ENCODE results near the gene PDE2A.
"Not testable (repeated sequence)": the region's sequence is repeated elsewhere in the genome, so short reads cannot be mapped to it uniquely, and the experiment has no call there.

Gene PDE2A

DNA sequence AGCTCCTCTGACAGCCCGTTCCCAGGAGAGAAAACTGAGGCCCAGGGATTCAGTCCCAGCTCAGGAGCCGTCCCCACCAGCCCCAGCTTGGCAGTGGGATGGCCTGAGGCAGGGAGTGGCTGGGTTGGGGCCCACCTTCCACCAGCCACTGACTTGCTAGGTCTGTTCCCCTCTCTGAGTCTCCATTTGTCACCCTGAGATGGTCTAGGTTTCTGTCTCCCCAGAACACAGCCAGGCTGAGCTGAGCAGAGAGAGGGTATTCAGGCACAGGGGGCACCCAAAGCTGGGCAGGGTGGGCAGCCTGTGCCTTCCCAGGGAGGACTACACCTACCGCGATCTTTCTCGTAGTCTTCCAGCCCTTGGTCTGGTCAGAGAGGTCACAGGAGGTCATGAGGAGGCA, 95.7 kb downstream of the PDE2A start:
- no peak for DNase-seq (ENCODE audit: low read depth in 2 of 2, low spot score in 1 of 2)

DNA sequence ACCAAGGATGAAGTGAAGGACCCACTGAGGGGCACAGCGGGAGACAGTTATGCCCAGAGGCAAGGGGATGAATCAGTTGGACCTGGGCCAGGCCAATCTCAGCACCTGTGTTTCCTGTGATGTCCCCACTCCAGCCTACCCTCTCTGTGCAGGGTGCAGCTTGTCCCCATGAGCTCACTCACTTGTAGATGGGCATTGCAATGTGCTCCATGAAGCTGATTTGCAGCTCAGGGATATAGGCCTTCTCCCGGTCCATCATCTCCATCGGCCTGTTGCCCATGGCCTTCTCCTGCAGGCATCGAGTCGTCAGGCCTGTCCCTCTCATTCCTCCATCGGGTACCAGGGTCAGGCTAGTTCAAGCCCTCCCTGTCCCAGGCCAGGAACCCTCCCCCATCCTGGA, 96.2 kb downstream of the PDE2A start:
- no peak for DNase-seq (ENCODE audit: low read depth in 2 of 2, low spot score in 1 of 2)

DNA sequence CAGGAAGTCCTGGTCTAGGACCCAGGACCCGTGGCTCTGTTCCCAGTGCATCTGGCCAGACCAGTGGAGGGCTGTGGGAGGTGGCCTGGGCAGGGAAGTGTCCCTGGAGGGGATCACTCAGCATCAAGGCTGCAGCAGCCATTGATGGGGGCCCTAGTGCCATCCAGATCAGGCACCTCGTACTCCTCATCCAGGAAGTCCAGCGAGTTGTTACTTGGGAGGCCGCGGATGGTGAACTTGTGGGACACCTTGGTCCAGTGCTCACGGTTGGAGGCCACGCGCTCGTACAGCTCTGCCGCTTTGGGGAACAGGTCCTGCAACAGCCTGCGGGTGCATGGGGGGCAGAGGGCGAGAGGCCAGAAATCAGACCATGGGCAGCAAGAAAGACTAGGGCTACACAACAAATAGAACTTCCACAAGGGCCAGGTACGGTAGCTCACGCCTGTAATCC, 96.9 kb downstream of the PDE2A start:
- DNase-seq (ENCODE audit: low read depth in 2 of 2, low spot score in 1 of 2), result no peak

DNA sequence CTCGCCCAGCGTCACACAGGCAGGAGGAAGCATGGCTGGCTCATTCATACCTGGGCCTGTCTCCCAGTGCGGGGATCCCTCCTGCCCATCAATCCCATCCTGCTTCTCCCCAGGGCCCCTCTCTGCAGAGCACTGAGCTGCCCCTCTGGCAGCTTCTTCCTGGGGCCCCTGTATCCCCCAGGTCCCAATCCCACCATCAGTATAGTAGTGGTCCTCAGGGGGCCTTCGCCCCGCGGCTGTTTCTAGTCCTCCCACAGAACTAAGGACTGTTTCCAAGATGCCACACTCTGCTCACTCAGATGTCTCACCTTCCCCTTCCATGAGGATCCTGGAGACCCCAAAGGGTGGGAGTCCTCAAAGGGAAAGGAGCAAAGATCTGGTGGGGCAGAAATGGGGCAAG, 97.6 kb downstream of the PDE2A start:
- no peak for DNase-seq (ENCODE audit: low read depth in 2 of 2, low spot score in 1 of 2)

DNA sequence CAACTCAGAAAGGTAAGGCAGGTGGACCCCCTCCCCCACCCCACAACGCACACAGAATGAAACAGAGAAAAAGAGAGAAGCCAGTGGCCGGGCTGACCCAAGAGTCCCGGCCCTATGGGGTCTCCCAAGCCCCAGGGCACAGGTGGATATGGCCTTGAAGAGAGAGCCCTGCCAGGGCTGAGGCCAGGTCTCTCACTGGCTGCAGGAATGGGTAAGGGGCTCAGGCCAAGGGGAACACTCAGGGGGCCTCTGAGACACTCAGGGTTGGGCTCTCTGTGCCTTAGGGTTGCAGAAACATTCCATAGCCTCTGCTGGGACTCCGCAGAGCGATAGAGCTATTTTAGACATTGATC, 98.0 kb downstream of the PDE2A start:
- no peak for DNase-seq (ENCODE audit: low read depth in 2 of 2, low spot score in 1 of 2)

DNA sequence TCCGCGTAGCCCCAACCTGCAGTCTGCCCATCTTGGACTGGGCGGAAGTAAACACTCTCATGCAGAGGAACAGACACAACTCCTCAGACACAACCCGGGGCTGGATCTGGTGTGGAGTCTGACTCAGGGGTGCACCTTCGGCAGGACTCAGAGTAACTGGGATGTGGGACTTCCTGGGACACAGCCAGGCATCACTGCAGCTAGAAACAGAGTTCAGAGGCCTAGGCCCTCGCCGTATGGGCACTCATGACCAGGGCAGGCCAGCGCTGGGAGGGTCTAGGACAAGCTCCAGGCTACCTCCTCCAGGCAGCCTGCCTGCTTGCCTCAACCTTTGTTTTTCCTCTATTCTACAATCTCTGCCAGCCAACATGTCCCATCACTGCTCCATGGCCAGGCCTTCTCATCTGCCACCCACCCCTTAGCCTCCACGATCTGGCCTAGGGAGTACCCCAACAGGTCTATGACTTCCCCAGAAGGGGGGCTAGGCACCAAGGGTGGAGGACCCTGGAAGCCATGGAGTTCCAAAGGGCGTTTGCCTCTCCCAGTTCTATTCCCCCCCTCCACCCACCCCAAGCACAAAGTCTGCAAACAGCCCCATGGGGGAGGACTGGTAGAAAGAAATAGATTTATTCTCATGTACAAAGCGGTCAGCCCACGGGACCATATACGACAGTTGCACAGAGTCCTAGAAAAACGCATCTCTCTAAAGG, 98.5 kb downstream of the PDE2A start:
- DNase-seq (ENCODE audit: low read depth in 2 of 2, low spot score in 1 of 2), result no peak

DNA sequence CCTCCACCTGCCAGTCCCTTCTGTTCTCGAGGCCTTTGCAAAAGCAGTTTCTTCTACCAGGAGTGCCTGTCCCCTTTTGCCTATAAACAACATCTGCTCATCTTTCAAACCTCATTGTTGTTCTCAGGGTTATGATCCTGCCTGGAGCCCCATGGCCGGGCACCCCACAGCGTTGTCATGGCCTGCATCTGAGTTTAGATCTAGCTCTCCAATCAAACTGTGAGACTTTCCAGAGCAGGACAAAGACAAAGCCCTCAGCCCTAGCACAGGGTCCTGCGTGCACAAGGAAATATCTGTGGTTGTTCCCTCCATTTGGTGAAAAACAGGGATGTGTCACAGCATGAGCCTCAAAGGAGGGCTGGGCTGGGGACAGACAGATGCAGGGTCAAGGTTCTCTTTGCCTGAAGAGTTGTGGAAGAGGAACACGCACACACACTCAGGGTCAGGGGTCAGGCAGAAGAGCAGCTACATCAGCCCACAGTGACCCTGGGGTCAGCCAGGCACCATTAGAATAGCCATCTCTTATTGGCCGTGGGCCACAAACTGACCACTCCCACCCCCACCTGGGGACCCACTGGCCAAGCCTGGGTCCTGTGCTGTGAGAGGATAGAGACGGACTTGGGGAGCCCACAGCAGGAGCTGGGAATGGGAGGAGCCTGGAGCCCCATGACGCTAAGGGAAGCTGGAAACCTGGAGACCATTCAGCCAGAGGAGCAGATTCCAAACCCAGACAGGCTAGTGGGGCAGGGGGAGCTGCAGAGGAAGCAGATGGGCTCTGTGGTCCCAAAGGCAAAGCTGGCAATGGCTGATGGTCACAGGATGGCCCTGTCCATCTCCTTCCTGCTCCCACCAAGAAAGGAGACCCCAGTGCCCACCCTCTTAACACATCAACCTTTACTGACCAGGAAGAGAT, 99.4 kb downstream of the PDE2A start:
- no peak for DNase-seq (ENCODE audit: low read depth in 2 of 2, low spot score in 1 of 2)

DNA sequence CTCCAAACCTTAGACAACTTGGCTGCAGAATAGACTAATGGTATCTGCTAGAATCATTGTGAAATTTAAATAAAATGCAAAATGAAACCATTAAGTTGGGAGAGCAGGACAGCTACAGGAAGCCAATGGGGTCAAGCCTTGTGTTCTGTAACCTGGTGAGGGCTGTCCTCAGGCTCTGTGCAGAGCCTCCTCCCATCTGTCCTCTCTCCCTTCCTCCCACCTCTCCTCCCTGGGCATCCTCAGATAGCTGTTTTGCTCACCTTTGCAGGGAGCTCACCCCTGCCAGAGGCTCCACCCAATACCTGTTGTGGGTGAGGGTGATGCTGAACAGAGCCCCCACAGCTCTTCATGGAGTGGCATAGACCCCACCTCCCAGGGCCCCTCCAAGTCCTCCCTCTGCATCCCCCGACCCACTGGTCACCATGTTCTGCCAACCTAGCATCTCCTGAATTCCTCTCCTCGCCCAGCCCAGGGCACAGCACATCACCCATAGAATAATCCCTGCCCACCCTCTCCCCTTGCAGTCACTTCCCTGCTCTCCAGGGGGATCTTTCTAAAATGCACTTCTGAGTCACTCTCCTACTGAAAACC, 100.3 kb downstream of the PDE2A start:
- no peak for DNase-seq (ENCODE audit: low read depth in 2 of 2, low spot score in 1 of 2)

DNA sequence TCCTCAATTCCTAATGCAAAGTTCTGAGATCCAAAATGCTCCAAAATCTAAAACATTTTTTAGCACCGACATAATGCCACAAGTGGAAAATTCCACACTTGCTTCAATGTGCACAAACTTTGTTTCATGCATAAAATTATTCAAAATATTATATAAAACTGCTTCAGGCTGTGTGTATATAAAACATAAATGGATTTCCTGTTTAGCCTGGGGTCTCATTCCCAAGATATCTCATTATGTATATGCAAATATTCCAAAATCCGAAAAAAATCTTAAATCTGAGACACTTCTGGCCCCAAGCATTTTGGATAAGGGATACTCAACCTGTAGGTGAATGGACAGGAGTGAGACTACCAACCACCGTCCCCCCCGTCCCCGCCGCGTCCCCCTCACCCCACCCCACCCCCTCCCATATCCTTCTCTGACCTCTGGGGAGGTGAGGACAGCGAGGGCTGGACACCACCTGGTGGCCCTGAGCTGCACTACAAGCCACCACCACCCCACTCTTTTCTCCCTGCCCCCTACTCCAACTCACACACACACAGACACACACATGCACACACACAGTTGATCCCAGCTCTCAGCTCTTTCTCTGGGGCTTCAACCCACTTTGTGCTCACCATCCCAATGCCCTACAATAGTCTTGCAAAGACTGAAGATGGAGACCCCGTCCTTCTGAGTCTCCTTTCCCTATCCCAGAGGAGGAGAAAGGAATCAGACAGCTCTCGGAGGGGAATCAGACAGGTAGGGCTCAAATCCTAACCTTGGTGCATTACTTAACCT, 101.0 kb downstream of the PDE2A start:
- DNase-seq (ENCODE audit: low read depth in 2 of 2, low spot score in 1 of 2), result no peak

DNA sequence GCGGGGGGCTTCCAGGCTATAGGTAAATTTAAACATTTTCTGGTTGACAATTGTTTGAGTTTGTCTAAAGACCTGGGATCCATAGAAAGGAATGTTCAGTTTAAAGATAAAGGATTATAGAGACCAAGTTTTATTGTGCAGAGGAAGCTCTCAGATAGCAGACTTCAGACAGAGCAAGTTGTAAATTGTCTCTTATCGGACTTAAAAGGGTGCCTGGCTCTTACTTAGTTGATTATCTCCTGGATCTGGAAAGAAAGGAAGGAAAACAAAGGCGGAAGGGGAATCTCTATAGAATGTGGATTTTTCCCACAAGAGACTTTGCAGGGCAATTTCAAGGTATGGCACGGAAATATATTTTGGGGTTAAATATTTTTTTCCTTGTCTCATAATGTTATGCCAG, 101.7 kb downstream of the PDE2A start:
- not testable (repeated sequence) for DNase-seq (ENCODE audit: low read depth in 2 of 2, low spot score in 1 of 2)

DNA sequence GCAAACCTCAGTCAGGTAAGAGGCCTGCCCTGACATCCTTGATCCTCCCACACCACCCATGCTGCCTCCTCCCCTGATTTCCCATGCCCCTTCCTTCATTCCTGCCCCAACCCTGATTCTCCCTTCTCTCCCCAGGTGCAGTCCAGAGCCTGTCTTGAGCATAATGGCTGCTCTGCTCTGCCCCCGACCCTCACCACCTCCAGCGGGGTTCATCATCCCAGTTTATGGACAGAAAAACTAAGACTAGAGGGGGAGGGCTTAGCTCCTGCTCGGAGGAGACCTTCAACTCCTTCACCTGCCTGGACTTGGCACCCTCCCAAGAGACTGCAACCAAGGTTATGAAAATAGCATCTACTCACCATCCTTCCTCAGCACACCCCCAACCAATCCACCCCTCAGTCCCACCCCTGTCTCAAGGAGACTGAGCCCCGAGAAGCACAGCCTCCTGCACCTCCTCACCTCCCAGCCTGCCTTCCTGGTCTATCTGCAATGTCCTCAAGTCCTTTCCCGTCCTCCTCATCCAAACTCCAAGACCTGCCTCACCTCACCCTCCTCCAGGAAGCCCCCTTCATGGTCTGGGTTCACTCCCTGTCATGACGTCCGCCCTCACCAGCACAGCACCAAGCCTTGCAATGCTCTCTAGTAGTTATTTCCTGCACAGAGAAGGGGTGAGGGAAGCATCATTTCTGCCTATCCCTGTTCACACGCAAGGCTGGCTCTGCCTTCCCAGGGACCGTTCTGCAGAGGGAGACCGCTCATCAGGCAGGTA, 103.1 kb downstream of the PDE2A start:
- DNase-seq (ENCODE audit: low read depth in 2 of 2, low spot score in 1 of 2), result no peak

DNA sequence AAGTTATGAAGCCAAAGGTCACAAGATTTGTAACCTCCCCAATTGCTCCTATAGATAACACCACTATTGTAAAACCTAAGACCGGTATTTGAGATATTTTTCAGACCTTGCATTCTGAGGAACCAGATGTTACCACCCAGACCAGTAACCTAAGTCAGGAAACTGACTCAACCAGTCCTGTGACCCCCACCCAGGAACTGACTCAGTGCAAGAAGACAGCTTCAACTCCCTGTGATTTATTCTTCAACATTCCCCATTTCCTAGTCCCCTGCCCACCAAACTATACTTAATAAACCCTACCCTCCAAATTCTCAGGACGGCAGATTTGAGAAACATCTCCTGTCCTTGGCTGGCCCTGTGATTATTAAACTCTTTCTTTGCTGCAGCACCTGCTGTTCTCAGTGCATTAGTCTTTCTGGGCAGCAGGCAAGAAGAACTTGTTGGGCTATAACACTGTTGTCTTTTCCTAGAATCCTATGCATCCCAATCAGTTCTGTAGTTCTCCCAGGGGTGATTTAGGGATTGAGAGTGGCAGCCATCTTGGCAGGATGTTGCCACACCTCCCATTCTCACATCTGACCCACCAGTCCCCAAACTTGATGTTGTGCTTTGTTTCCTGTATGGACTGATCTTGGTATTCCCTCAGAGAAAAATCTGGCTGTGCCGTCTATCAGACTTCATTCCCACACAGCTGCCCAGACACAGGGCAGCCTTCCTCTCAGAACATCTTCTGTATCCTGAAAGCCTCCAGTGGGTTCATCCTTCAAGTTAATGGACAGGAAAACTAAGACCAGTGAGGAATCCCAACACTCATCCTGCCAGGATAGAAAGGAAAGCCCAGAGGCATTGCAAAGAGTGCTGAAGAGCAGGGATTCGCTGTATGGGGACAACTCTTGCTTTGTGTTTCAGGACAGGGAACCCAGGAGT, 104.0 kb downstream of the PDE2A start:
- DNase-seq (ENCODE audit: low read depth in 2 of 2, low spot score in 1 of 2), result no peak

DNA sequence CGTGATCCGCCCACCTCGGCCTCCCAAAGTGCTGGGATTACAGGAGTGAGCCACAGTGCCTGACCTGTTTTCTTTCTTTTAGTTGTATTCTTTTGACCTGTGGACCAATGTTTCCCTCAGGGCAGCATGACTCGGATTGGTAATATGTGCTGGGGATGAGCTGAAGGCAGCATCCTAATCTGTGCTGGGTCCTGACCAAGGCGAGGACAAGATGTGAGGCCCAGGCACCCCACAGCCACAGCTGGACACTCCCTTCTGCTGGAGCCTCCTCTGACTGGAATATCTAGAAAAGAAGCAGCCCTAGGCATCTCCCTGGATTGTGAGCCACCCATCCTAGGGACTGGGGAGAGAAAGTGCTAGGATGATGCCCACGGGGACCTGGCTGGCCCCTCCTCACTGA, 105.4 kb downstream of the PDE2A start:
- no peak for DNase-seq (ENCODE audit: low read depth in 2 of 2, low spot score in 1 of 2)

DNA sequence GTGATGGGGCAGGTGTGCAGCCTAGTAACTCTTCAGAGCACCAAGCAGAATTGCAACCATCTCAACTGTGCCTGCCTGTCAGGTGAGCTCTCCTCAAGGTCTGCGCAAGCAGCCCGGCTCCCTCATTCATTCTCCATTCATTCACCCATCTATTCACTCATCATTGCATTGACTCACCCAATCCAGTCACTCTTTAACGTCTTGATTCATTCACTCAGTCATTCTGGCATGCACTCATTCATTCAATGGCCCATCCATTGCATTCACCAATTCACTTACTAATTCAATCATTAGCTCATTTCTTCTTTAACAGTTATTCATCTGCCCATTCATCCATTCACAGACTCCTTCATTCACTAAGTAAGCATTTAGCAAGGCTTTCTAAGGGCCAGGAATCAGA, 111.8 kb downstream of the PDE2A start:
- DNase-seq (ENCODE audit: low read depth in 2 of 2, low spot score in 1 of 2), result no peak

DNA sequence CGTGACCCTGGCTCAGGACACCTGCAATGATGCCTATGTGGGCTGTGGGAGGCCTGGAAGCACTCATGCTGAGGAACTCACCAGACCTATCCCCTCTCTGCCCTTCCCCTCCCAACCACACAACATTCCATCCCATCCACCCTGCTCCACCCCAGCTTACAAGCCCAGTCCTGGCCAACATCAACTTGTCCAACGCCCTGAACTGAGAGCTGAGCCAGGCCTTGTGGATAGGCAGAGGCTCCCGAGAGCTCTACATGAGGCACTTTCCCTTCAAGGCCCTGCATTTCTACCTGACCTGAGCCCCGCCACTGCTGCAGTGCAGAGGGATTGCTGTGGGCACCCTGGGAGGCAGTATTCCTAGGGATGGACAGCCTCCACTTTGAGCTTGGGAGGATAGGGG, 112.4 kb downstream of the PDE2A start:
- DNase-seq (ENCODE audit: low read depth in 2 of 2, low spot score in 1 of 2), result no peak

DNA sequence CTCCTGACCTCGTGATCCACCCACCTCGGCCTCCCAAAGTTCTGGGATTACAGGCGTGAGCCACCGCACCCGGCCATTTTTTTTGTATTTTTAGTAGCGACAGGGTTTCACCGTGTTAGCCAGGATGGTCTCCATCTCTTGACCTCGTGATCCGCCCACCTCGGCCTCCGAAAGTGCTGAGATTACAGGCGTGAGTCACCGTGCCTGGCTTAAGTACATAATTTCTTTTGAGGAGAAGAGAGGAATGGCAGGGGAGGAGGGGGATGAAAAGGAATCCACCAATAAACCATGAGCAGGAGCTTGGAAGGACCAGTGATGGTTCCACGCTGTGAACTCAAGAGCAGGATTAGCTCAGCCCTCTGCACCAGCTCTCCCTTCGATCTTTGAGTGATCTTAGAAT, 113.4 kb downstream of the PDE2A start:
- DNase-seq (ENCODE audit: low read depth in 2 of 2, low spot score in 1 of 2), result not testable (repeated sequence)

DNA sequence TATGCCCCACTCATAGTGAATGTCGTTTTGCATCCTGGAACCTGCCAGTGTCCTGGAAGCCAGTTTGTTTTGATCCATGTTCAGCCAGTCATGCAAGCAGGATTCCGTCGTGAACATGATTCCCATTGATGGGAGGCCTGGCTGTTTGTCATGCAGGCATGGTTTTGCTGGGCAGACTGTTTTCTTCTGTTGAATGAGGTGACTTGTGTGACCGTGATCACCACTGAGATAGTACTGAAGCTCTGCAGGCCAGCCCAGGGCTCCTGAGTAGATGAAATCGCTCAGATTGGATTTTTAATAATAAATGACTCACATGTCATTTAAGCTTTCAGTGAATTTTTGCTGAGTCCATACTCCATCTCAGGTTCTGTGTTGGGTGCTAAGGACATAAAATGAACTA, 117.8 kb downstream of the PDE2A start:
- DNase-seq (ENCODE audit: low read depth in 2 of 2, low spot score in 1 of 2), result no peak

DNA sequence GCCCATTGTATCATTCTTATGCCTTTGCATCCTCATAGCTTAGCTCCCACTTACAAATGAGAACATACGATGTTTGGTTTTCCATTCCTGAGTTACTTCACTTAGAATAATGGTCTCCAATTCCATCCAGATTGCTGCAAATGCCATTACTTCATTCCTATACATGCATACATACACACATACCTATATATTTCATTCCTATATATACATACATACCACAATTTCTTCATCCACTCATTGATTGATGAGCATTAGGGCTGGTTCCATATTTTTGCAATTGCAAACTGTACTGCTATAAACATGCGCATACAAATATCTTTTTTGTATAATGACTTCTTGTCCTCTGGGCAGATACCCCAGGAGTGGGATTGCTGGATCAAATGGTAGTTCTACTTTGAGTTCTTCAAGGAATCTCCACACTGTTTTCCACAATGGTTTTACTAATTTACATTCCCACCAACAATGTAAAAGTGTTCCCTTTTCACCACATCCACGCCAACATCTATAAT, 119.2 kb downstream of the PDE2A start:
- not testable (repeated sequence) for DNase-seq (ENCODE audit: low read depth in 2 of 2, low spot score in 1 of 2)

DNA sequence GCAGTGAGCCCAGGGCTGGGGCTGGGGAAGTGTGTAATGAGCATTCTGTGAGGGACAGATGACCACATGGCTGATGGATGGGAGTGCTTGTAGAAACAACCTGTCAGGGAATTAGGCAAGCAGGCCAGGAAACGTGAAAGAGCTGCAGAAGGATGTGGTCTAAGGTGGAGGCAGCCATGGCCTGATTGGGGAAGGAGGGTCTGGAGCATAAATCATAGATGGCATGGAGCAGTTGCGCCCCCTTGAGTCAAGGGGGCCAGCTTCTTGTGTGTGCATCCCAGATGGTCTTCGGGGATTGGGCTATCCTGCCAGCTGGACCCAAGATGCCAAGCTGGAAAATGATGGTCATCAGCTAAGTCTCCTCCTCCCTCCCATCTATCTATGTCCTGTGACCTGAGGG, 120.5 kb downstream of the PDE2A start:
- no peak for DNase-seq (ENCODE audit: low read depth in 2 of 2, low spot score in 1 of 2)
